Parathyroid adenoma (tissue), 2 donors: ENCODE data around the gene IL2RA.
"Not testable (repeated sequence)": the region's sequence is repeated elsewhere in the genome, so short reads cannot be mapped to it uniquely, and the experiment has no call there.

ENCODE experiments used
- H2AFZ ChIP-seq: fragments of 300-600 bp; sonication (generic); one replicate; pipeline ENCODE4 v1.7.0; 2017; ENCODE audit warnings: antibody characterized with exemption, mild to moderate bottlenecking
- H3K27ac ChIP-seq: fragments of 300-600 bp; sonication (generic); one replicate; pipeline ENCODE4 v1.7.0; 2017
- H3K27me3 ChIP-seq: fragments of 300-600 bp; sonication (generic); one replicate; pipeline ENCODE4 v1.7.0; 2017; ENCODE audit warnings: low read length; ENCODE audit not compliant: control insufficient read depth, insufficient read depth
- H3K36me3 ChIP-seq: fragments of 300-600 bp; sonication (generic); one replicate; pipeline ENCODE4 v1.7.0; 2017; ENCODE audit warnings: low read length; ENCODE audit not compliant: control insufficient read depth, insufficient read depth
- H3K4me1 ChIP-seq: fragments of 300-600 bp; sonication (generic); one replicate; pipeline ENCODE4 v1.7.0; 2017; ENCODE audit warnings: control low read depth
- H3K4me2 ChIP-seq: fragments of 300-600 bp; sonication (generic); one replicate; pipeline ENCODE4 v1.7.0; 2017; ENCODE audit warnings: low read length
- H3K4me3 ChIP-seq: fragments of 300-600 bp; sonication (generic); one replicate; pipeline ENCODE4 v1.7.0; 2017; ENCODE audit warnings: low read depth, low read length
- H3K79me2 ChIP-seq: fragments of 300-600 bp; sonication (generic); one replicate; pipeline ENCODE4 v1.7.0; 2017; ENCODE audit warnings: control low read depth
- H3K9ac ChIP-seq: fragments of 300-600 bp; sonication (generic); one replicate; pipeline ENCODE4 v1.7.0; 2017; ENCODE audit warnings: mild to moderate bottlenecking
- H3K9me3 ChIP-seq: fragments of 300-600 bp; sonication (generic); one replicate; pipeline ENCODE4 v1.7.0; 2017; ENCODE audit warnings: low read length; ENCODE audit not compliant: control insufficient read depth
- TF ChIP-seq, protein P1 (sequence below): fragments of 300-600 bp; sonication (generic); IDR thresholded peaks from one replicate; pipeline ENCODE4 v1.7.0; 2017; ENCODE audit warnings: antibody characterized with exemption, mild to moderate bottlenecking
- donor health status: primary hyperparathyroidism.

Gene IL2RA

DNA sequence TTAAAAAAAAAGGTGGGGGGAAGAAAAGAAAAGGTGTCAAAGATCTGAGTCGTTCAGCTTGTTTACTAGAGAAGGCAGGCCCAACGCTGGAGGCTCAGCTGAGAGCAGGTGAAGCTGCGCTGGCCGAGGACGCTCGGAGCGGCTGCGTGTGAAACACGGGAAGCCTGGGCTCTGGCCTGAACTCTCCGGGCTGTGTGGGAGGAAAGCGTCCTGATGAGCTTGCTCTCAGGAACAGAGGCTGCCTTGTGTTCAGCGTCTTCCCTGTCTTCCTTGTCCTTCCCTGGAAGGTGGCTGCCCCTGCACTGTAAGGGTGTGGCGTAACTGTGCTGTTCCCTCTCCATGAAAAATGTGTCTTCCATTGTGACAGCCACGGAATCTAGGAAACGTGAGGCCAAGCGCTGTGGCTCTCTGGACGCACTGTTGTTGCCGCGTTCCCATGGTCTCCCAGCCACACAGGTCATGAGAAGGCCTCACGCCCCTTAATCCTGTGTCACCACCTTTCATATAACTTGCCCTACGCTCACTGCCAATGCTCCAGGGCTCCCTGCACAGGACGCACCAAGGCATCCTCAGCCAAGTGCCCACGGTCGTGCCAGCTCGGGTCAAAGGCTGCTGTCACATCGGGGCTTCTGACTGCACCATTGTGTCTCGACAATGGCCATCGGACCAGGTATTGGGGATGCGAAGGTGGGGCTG is 100.6 kb downstream of the IL2RA start:
- no peaks in the 10 kb centered on the region for H3K36me3 ChIP-seq
- H3K4me3 ChIP-seq, result no peak overlapping the region
- no peak overlapping the region for H2AFZ ChIP-seq
- no peaks in the 10 kb centered on the region for H3K27me3 ChIP-seq
- no peak overlapping the region for H3K9ac ChIP-seq
- H3K9me3 ChIP-seq, result no peaks in the 10 kb centered on the region
- H3K4me1 ChIP-seq, result no peaks in the 10 kb centered on the region
- TF ChIP-seq, protein P1, sequence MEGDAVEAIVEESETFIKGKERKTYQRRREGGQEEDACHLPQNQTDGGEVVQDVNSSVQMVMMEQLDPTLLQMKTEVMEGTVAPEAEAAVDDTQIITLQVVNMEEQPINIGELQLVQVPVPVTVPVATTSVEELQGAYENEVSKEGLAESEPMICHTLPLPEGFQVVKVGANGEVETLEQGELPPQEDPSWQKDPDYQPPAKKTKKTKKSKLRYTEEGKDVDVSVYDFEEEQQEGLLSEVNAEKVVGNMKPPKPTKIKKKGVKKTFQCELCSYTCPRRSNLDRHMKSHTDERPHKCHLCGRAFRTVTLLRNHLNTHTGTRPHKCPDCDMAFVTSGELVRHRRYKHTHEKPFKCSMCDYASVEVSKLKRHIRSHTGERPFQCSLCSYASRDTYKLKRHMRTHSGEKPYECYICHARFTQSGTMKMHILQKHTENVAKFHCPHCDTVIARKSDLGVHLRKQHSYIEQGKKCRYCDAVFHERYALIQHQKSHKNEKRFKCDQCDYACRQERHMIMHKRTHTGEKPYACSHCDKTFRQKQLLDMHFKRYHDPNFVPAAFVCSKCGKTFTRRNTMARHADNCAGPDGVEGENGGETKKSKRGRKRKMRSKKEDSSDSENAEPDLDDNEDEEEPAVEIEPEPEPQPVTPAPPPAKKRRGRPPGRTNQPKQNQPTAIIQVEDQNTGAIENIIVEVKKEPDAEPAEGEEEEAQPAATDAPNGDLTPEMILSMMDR, result no peak
- H3K27ac ChIP-seq, result no peak overlapping the region
- H3K4me2 ChIP-seq, result no peak overlapping the region
- H3K79me2 ChIP-seq, result no peaks in the 10 kb centered on the region

DNA sequence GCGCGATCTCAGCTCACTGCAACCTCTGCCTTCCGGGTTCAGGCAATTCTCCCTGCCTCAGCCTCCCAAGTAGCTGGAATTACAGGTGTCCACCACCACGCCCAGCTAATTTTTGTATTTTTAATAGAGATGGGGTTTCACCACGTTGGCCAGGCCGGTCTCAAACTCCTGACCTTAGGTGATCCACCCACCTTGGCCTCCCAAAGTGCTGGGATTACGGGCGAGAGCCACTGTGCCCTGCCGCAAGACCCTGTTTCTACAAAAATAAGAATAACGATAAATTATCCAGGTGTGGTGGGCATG is 101.2 kb downstream of the IL2RA start:
- not testable (repeated sequence) for H3K27me3 ChIP-seq, H3K4me2 ChIP-seq, H3K36me3 ChIP-seq, H3K4me3 ChIP-seq, H3K27ac ChIP-seq, H3K79me2 ChIP-seq, H3K9me3 ChIP-seq, H3K9ac ChIP-seq, H3K4me1 ChIP-seq, H2AFZ ChIP-seq
